ENCODE measurements around the gene ISYNA1.
A peak's percentile ranks its signal among the peaks of the same experiment; 100 is the strongest.

ISYNA1 gene

DNA sequence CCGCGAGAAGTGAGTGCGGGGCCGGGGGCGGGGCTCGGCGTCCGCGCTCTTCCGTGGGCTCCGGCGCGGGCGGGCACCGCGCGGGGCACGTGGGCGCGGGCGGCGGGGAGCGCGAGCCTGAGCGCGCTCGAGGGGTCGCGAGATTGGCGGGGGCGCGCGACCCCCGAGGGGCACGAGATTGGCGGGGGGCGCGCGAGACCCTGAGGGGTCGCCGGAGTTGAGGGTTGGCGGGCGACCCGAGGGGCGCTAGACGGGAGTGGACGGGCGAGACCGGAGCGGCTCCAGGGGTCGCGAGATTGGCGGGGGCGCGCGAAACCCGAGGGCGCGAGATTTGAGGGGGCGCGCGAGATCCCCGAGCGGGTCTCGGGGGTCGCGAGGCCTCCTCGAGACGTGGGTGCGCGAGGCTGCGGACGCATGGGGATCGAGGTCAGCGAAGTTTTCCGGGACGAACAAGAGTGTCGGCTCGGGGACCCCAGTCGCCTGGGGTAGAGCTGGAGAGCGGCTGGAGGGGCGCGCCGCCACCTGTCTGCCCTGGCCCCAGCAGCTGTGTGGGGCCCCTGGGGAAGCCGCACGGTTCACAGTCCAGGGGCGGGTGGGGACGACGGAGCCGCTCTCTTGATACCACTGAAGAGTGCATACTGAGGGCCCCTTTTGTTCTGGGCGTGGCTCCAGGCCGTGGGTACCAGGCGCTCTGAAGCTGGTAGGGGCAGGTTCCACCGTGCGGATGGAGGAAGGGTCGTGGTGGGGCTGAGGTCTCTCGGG, 18.1 kb downstream of the ISYNA1 start:
- POLR2A ChIA-PET, result interaction anchor here (0.5 to 5.3 kb wide), 9 partner anchors 9 to 196 kb away, joined by 3 to 56 read pairs (median 5); partner anchors contain the start of genes JUND and LSM4
- CTCF ChIA-PET, result interaction anchor here (0.6 to 1.1 kb wide), 2 partner anchors 30 to 559 kb away, joined by 3 read pairs; no protein-coding TSS in a partner anchor
- no peak for TF ChIP-seq FOXM1 (IDR thresholded peaks at IDR 0.05; ENCODE audit: borderline replicate concordance)
- TF ChIP-seq BHLHE40 (IDR thresholded peaks at IDR 0.05; ENCODE audit: borderline replicate concordance), result no peak
- TF ChIP-seq CTBP1 (IDR thresholded peaks at IDR 0.05; ENCODE audit: borderline replicate concordance), result no peak
- no peak for TF ChIP-seq ARNT (IDR thresholded peaks at IDR 0.05)
- TF ChIP-seq NFRKB (IDR thresholded peaks at IDR 0.05), result no peak
- no peak for DNase-seq (ENCODE audit: extremely low spot score)

DNA sequence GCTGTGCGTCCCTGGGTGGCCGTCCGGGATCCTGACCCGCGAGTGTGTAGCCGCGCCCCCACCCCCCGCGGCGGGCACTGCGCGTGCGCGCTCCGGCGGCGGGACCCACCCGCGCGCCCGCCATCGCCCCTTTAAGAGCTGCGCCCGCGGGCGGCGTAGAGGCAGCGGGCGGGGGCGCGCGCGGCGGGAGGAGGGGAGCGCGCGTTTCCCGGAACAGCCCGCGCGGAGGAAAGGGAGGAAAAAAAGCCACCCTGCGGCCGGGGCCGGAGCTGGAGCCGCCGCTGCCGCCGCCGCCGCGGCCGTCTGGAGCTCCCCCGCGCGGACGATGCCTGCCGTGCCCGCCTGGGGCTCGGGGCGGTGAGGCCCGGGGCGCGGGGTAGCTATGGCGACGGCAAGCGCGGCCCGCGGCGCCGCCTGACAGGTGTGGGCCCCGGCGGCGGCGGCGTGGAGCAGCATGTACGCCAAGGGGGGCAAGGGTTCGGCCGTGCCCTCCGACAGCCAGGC, 18.7 kb downstream of the ISYNA1 start, which contains the start of gene SSBP4:
Gene SSBP4 (plus strand): TSS at position 204 of the 504 bp plus-strand sequence. CDS start 251 bp downstream, at position 455.
- POLR2A ChIA-PET, result interaction anchor here (0.5 to 5.3 kb wide), 8 partner anchors 16 to 195 kb away, joined by 3 to 56 read pairs (median 5); partner anchors contain the start of genes JUND and LSM4
- CTCF ChIA-PET, result interaction anchor here (0.6 to 1.1 kb wide), 3 partner anchors 30 to 559 kb away, joined by 3 read pairs; partner anchors contain the start of gene GDF15
- TF ChIP-seq FOXA1 (IDR thresholded peaks at IDR 0.05), result no peak
- peak; percentile 95 for TF ChIP-seq FOXM1 (IDR thresholded peaks at IDR 0.05; ENCODE audit: borderline replicate concordance)
- TF ChIP-seq ZNF384 (IDR thresholded peaks at IDR 0.05), result no peak
- no peak for TF ChIP-seq CTBP1 (IDR thresholded peaks at IDR 0.05; ENCODE audit: borderline replicate concordance)
- no peak for TF ChIP-seq SUZ12 (IDR thresholded peaks at IDR 0.05)
- peak; percentile 87 for DNase-seq (ENCODE audit: extremely low spot score)

DNA sequence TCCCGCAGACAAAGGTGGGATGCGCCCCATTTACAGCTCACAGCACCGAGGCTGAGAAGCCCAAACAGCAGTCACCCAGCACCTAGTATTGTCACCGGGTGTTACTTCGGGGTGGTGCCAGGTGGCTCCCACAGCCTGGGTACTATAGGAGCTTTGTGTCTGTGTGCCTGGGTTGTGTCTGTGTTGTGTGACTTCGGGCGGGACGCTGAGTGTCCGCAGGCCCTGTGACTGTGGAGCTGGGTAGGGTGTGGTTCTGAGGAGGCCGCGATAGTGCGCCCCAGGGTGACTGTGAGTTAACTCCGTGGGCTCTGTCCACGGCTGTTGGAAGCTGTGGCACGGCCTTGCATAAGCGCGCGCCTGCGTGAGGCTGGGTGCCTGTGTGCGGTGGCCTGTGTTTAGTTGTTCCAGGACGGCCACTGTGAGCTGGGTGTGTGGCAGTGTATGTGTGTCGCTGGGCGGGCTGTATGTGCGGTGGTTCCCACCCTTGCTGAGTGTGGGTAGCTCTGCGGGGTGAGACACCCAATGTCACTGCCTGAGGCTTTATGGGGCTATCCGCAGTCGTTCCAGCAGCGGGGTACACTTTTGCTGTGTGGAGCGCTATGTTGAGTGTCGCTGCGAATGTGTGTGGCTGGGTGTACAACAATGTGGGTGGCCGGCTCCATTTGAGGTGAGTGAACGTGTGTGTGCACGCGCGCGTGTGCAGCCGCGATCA, 19.3 kb downstream of the ISYNA1 start:
- ChIA-PET CTCF (interaction anchor here (0.5 to 1.1 kb wide), 4 partner anchors 29 to 355 kb away, joined by 3 read pairs; partner anchors contain the start of gene GDF15), POLR2A (interaction anchor here (0.8 to 5.3 kb wide), 8 partner anchors 16 to 194 kb away, joined by 3 to 56 read pairs (median 7); partner anchors contain the start of genes JUND and LSM4)
- no peak for TF ChIP-seq PKNOX1 (IDR thresholded peaks at IDR 0.05)
- no peak for TF ChIP-seq CTBP1 (IDR thresholded peaks at IDR 0.05; ENCODE audit: borderline replicate concordance)
- TF ChIP-seq L3MBTL2 (conservative IDR thresholded peaks at IDR 0.05), result peak; percentile 57; the same call in 1 of the 2 replicates
- TF ChIP-seq HDGF (IDR thresholded peaks at IDR 0.05; ENCODE audit: borderline replicate concordance), result no peak
- TF ChIP-seq NFRKB (IDR thresholded peaks at IDR 0.05), result no peak
- DNase-seq (ENCODE audit: extremely low spot score), result no peak

GRCh38 chr19:18418029-18418482, 19.9 kb downstream of the ISYNA1 start:
- POLR2A ChIA-PET, result interaction anchor here (0.7 to 5.3 kb wide), 9 partner anchors 16 to 501 kb away, joined by 3 to 56 read pairs (median 7); partner anchors contain the start of genes COPE, DDX49, JUND and LSM4
- TF ChIP-seq LEF1 (IDR thresholded peaks at IDR 0.05; ENCODE audit: borderline replicate concordance) (no peak), CTBP1 (IDR thresholded peaks at IDR 0.05; ENCODE audit: borderline replicate concordance) (no peak), NFRKB (IDR thresholded peaks at IDR 0.05) (no peak), ZNF384 (IDR thresholded peaks at IDR 0.05) (no peak)
- CTCF ChIA-PET, result interaction anchor here (0.9 to 1.1 kb wide), 2 partner anchors 79 to 89 kb away, joined by 3 to 4 read pairs; no protein-coding TSS in a partner anchor
- DNase-seq (ENCODE audit: extremely low spot score), result no peak

DNA sequence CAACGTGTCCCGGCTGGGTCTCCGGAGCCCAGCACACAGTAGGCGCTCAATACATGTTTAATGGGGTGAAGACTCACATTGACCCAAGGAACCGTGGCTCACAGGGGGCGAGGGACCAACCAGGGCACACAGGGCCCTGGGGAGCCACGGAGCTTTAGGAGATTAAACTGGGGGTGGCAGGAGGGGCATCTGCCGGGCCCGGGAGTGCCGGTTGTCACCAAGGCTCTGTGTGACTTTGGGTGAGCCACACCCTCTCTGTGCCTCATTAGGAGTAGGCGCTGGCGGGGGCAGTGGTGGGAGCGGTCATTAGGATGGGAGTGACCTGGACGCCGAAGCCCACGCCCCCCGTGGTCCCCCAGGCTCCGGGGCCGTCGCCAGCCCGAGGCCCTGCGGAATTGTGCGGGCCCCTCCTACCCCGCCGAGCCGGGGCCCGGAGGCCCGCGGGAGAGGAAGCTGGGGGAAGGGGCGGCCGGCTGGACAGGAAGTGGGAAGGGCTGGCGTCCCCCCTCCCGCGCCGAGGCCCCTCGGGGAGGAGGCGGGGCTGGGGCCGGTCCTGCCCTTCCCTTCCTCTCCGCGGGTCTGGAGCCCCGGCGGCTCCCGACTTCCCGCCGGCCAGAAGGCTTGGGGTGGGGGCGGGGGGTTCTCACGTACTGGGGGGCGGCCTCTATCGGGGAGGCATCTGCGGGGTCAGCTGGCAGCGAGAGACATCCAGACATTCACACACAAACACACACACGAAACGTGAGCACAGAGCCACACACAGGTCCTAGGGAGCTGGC, 20.5 kb downstream of the ISYNA1 start:
- peak; percentile 69 for DNase-seq (ENCODE audit: extremely low spot score)
- CTCF ChIA-PET, result interaction anchor here (0.9 to 1.9 kb wide), 3 partner anchors 78 to 138 kb away, joined by 3 to 9 read pairs (median 4); no protein-coding TSS in a partner anchor

DNA sequence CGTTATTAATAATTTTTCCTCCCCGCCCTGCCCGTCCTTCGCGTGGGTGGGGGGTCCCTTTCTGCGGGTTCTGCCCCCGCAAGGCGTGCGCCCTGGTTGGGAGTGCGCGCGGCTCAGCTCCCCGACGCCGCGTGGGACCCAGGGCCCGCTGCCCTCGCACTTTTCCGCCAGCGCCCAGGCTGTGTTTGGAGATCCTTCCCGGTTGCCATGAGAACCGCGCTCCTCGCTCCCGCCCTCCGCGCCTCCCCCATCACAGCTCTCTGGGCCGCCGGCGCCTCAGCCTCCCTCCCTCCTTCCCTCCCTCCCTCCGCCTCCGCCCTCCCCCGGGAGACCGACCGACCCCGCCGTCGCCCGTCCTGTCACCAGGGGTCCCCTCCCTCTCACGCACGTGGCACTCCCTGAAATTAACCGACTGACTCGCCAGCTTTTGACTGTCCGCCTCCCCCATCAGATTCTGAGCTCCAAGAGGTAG, 21.1 kb downstream of the ISYNA1 start:
- ChIA-PET CTCF (interaction anchor here (1.0 to 1.9 kb wide), 5 partner anchors 31 to 137 kb away, joined by 3 to 9 read pairs (median 4); partner anchors contain the start of gene GDF15), POLR2A (interaction anchor here (0.9 to 5.3 kb wide), 13 partner anchors 9 to 172 kb away, joined by 3 to 56 read pairs (median 4); partner anchors contain the start of genes JUND, LSM4 and REX1BD)
- TF ChIP-seq L3MBTL2 (conservative IDR thresholded peaks at IDR 0.05) (peak; percentile 85), NFRKB (IDR thresholded peaks at IDR 0.05) (no peak), BHLHE40 (IDR thresholded peaks at IDR 0.05; ENCODE audit: borderline replicate concordance) (no peak), LEF1 (IDR thresholded peaks at IDR 0.05; ENCODE audit: borderline replicate concordance) (no peak)
- peak; percentile 79 for DNase-seq (ENCODE audit: extremely low spot score)

More for the DNA sequence above, 20.5 kb downstream of the ISYNA1 start:
- TF ChIP-seq FOXM1 (IDR thresholded peaks at IDR 0.05; ENCODE audit: borderline replicate concordance) (peak; percentile 62; the same call in 1 of the 2 replicates), CTBP1 (IDR thresholded peaks at IDR 0.05; ENCODE audit: borderline replicate concordance) (no peak), L3MBTL2 (conservative IDR thresholded peaks at IDR 0.05) (peak; percentile 77), TARDBP (IDR thresholded peaks at IDR 0.05) (no peak), ELF4 (IDR thresholded peaks at IDR 0.05) (no peak)
- POLR2A ChIA-PET, result interaction anchor here (0.7 to 5.3 kb wide), 15 partner anchors 8 to 502 kb away, joined by 3 to 56 read pairs (median 6); partner anchors contain the start of genes COPE, DDX49, JUND and LSM4
